Stomach (tissue), 9 donors: ENCODE results near the gene FAM168B. TPM values are rescaled to one million over a fixed set of nuclear protein-coding genes. Genes with fewer than 3 reads are reported as not detected.

Source experiments
- DNase-seq, 2 donors: peaks; one replicate each; pipeline versions ENCODE4 v3.0.0 to v3.0.0-alpha.2; 2013 to 2019
- H3K27ac ChIP-seq, 5 donors: fragments of 200-600 bp in 4 of 5; sonication (generic) in 4 of 5; one replicate each; pipeline ENCODE4 v1.5.1; 2013 to 2019; ENCODE audit warnings: mild to moderate bottlenecking in 1 of 5, moderate library complexity in 1 of 5
- H3K27me3 ChIP-seq, 3 donors: fragments of 200-600 bp; sonication (generic); one replicate each; pipeline ENCODE4 v1.5.1; 2017 to 2019; ENCODE audit warnings: mixed run types in 1 of 3
- H3K36me3 ChIP-seq, 4 donors: fragments of 200-600 bp; sonication (generic); 1 replicate in 3 of 4; 2 replicates in 1 of 4; pipeline ENCODE4 v1.5.1; 2016 to 2019
- H3K4me1 ChIP-seq, 4 donors: fragments of 200-600 bp; sonication (generic); one replicate each; pipeline ENCODE4 v1.5.1; 2016 to 2019
- H3K4me3 ChIP-seq, 4 donors: fragments of 200-600 bp; sonication (generic) in 3 of 4; one replicate each; pipeline ENCODE4 v1.5.1; 2016 to 2019; ENCODE audit warnings: mild to moderate bottlenecking in 1 of 4
- H3K9me3 ChIP-seq, 4 donors: fragments of 200-600 bp; sonication (generic); one replicate each; pipeline ENCODE4 v1.5.1; 2016 to 2019
- CTCF ChIP-seq, 7 experiments: fragments of 450-650 bp in 4 of 7; fragments of 200-600 bp in 3 of 7; sonication (generic) in 3 of 7; IDR thresholded peaks; one replicate each; pipeline ENCODE4 v1.5.1; 2016 to 2019; ENCODE audit warnings: antibody characterized with exemption in 7 of 7, control low read depth in 2 of 7, mild to moderate bottlenecking in 1 of 7
- EP300 ChIP-seq: sonication (generic); formaldehyde crosslinking; IDR thresholded peaks from one replicate; pipeline ENCODE4 v1.6.1; 2017; ENCODE audit warnings: antibody characterized with exemption
- POLR2A ChIP-seq, 4 donors: fragments of 450-650 bp; IDR thresholded peaks; one replicate each; pipeline ENCODE4 v1.6.1; 2016; ENCODE audit warnings: antibody characterized with exemption in 4 of 4, control low read depth in 2 of 4, mild to moderate bottlenecking in 1 of 4, moderate library complexity in 1 of 4
- POLR2AphosphoS5 ChIP-seq, 3 donors: sonication (generic); formaldehyde crosslinking; IDR thresholded peaks; one replicate each; pipeline ENCODE4 v1.6.1; 2016; ENCODE audit warnings: antibody characterized with exemption in 3 of 3
- WGBS, 5 donors: extraction: QIAGEN DNeasy Blood & Tissue Kit in 3 of 5; methylation state at CpG; one replicate each; pipeline versions ENCODE4 v1.1.5 to v1.1.7; 2013 to 2018; 5-methylcytosine and 5-hydroxymethylcytosine counted together
- intact Hi-C: fragments of 100-400 bp; cut with DNase I; formaldehyde crosslinking; loops from one replicate; pipeline ENCODE4 v1.15.1; 2023; ENCODE audit warnings: low total_unique reads
- polyA plus RNA-seq, 3 donors: library from polyadenylated mRNA; stranded (reverse); fragments of 200-250 nt; gene quantifications; one replicate each; pipeline ENCODE4 v1.2.3, GENCODE V29; 2013
- total RNA-seq, 5 donors: library from RNA; depleted of rRNA; stranded (reverse); fragments of >200 nt; gene quantifications; one replicate each; pipeline versions ENCODE4 v1.1.0 to v1.2.3, GENCODE V29; 2014 to 2016
- donor health status: healthy with polysubstance abuse.
- donor health status: Bipolar disorder and iron deficiency.
- donor health status: healthy.

Gene FAM168B
- total and polyA plus RNA-seq, 8 donors: 8.2 to 103 (median 42.7) TPM

- peak overlapping the region; percentile 85 to 96 (median 92) for H3K4me3 ChIP-seq
- intact Hi-C loops: no loop called here
- 0 to 2% (median 0%) methylated on average over 20 of the region's 20 CpGs for WGBS, 5 donors
- H3K36me3 ChIP-seq: no peaks in the 10 kb centered on the region
- H3K27me3 ChIP-seq: no peaks in the 10 kb centered on the region
- DNase-seq: peak; percentile 49 to 78
- H3K9me3 ChIP-seq: no peaks in the 10 kb centered on the region
- peak overlapping the region; percentile 86 to 97 (median 95) for H3K27ac ChIP-seq
- peaks cover 25 to 41% (median 33%) of the 10 kb centered on the region in 4 donors for H3K4me1 ChIP-seq
- TF ChIP-seq POLR2AphosphoS5 (IDR thresholded peaks at IDR 0.05) (peak; percentile 39 to 70 (median 41)), POLR2A (IDR thresholded peaks at IDR 0.05) (no peak)
These were observed 11.4 kb upstream of the FAM168B start for GRCh38 chr2:131104487-131105155.

- Histone ChIP-seq H3K36me3 (no peaks in the 10 kb centered on the region), H3K9me3 (no peaks in the 10 kb centered on the region), H3K4me1 (peaks cover 25 to 35% (median 30%) of the 10 kb centered on the region in 4 donors), H3K27ac (peak overlapping the region in 1 of 5 donors; percentile 97), H3K4me3 (no peak overlapping the region), H3K27me3 (no peaks in the 10 kb centered on the region)
- 79 to 93% (median 91%) methylated on average over 2 of the region's 2 CpGs for WGBS, 5 donors
- TF ChIP-seq CTCF (IDR thresholded peaks at IDR 0.05) (no peak), POLR2AphosphoS5 (IDR thresholded peaks at IDR 0.05) (no peak), POLR2A (IDR thresholded peaks at IDR 0.05) (no peak), EP300 (no peak)
- intact Hi-C loops: no loop called here
- no peak for DNase-seq
These were observed 9.9 kb upstream of the FAM168B start for GRCh38 chr2:131103165-131103564.

- Histone ChIP-seq H3K4me1 (peaks cover 5 to 38% (median 30%) of the 10 kb centered on the region in 4 donors), H3K4me3 (peak overlapping the region in 1 of 4 donors; percentile 73), H3K36me3 (peaks cover 6 to 16% (median 8%) of the 10 kb centered on the region in 4 donors), H3K27ac (peak overlapping the region in 3 of 5 donors; percentile 14 to 99 (median 97)), H3K9me3 (no peaks in the 10 kb centered on the region), H3K27me3 (no peaks in the 10 kb centered on the region)
- 54 to 61% (median 55%) methylated on average over 22 of the region's 22 CpGs for WGBS, 5 donors
- peak in 1 of 2 donors; percentile 39 for DNase-seq
- no peak for TF ChIP-seq EP300
- TF ChIP-seq CTCF (IDR thresholded peaks at IDR 0.05): no peak
- no peak for TF ChIP-seq POLR2A (IDR thresholded peaks at IDR 0.05)
- TF ChIP-seq POLR2AphosphoS5 (IDR thresholded peaks at IDR 0.05): no peak
- intact Hi-C loops: no loop called here
These were observed 1.4 kb upstream of the FAM168B start for GRCh38 chr2:131094463-131095281.

- 3 to 7% (median 6%) methylated on average over 37 of the region's 37 CpGs for WGBS, 5 donors
- Histone ChIP-seq H3K27ac (peak overlapping the region; percentile 96 to 100 (median 99)), H3K4me3 (peak overlapping the region; percentile 67 to 80 (median 74)), H3K4me1 (peaks cover 5 to 38% (median 30%) of the 10 kb centered on the region in 4 donors), H3K9me3 (no peaks in the 10 kb centered on the region), H3K36me3 (peaks cover 7 to 24% (median 16%) of the 10 kb centered on the region in 4 donors), H3K27me3 (no peaks in the 10 kb centered on the region)
- intact Hi-C loops: no loop called here
- TF ChIP-seq POLR2A (IDR thresholded peaks at IDR 0.05) (no peak), CTCF (IDR thresholded peaks at IDR 0.05) (no peak), EP300 (no peak), POLR2AphosphoS5 (IDR thresholded peaks at IDR 0.05) (no peak)
- DNase-seq: peak in 1 of 2 donors; percentile 23
These were observed 619 bp upstream of the FAM168B start for GRCh38 chr2:131093696-131094462.
